H1 (cell line): ENCODE measurements around the gene ARHGAP23. TPM values are rescaled to one million over a fixed set of nuclear protein-coding genes. Genes with fewer than 3 reads are reported as not detected.

Experiments used
- CTCF ChIA-PET: fragments of 300-600 bp; sonication (Branson Sonifier 250); formaldehyde crosslinking; loops from one replicate; lab custom pipeline; 2021; ENCODE audit not compliant: partially characterized antibody; lab: Charles Lee
- POLR2A ChIA-PET: fragments of 300-600 bp; sonication (Branson Sonifier 250); formaldehyde crosslinking; loops from one replicate; lab custom pipeline; 2021; ENCODE audit warnings: inconsistent platforms; ENCODE audit not compliant: partially characterized antibody; lab: Charles Lee
- DNase-seq, 2 experiments: peaks; one replicate each; pipeline versions ENCODE4 v3.0.0 to v3.0.0-alpha.2; 2010 to 2022; ENCODE audit warnings: low spot score in 2 of 2, low read depth in 1 of 2, mixed read lengths in 1 of 2
- FAIRE-seq: peaks from 2 replicates; lab custom pipeline; 2011; peaks lifted over from hg19 to GRCh38; lab: Jason Lieb, UNC
- H2AFZ ChIP-seq: 2 replicates; pipeline ENCODE4 v1.8.1; 2012; ENCODE audit warnings: low read length, inconsistent platforms
- H2AK5ac ChIP-seq: 2 replicates; pipeline ENCODE4 v1.6.1; 2013; ENCODE audit warnings: low read depth, low read length
- H2BK120ac ChIP-seq: replicated peaks from 2 replicates; pipeline ENCODE3; 2013; ENCODE audit warnings: low read depth, low read length, inconsistent platforms
- H2BK12ac ChIP-seq: 2 replicates; pipeline ENCODE4 v1.6.1; 2013; ENCODE audit warnings: low read depth, low read length
- H2BK15ac ChIP-seq: 2 replicates; pipeline ENCODE4 v1.6.1; 2013; ENCODE audit warnings: low read length
- H2BK20ac ChIP-seq: 2 replicates; pipeline ENCODE4 v1.6.1; 2013; ENCODE audit warnings: low read length
- H2BK5ac ChIP-seq: 2 replicates; pipeline ENCODE4 v1.6.1; 2013; ENCODE audit warnings: low read depth, low read length
- H3K14ac ChIP-seq: 2 replicates; pipeline ENCODE4 v1.6.1; 2013; ENCODE audit warnings: inconsistent platforms; ENCODE audit not compliant: insufficient read length
- H3K18ac ChIP-seq: 2 replicates; pipeline ENCODE4 v1.6.1; 2013; ENCODE audit warnings: low read length; ENCODE audit errors: extremely low read depth
- H3K23ac ChIP-seq: 2 replicates; pipeline ENCODE4 v1.6.1; 2013; ENCODE audit warnings: inconsistent platforms; ENCODE audit not compliant: insufficient read length
- H3K23me2 ChIP-seq: 2 replicates; pipeline ENCODE4 v1.6.1; 2013; ENCODE audit warnings: low read depth, low read length
- H3K27ac ChIP-seq: 2 replicates; pipeline ENCODE4 v1.6.1; 2011; ENCODE audit warnings: low read depth, low read length, inconsistent platforms
- H3K27me3 ChIP-seq, 4 experiments: replicated peaks in 1 of 4; 1 replicate in 1 of 4; 2 replicates in 3 of 4; pipeline versions ENCODE4 v1.6.1 to v1.8.1; 2011 to 2013; ENCODE audit warnings: low read length in 3 of 4, mild to moderate bottlenecking in 3 of 4, inconsistent platforms in 2 of 4, mixed read lengths in 2 of 4, moderate library complexity in 1 of 4; ENCODE audit not compliant: control insufficient read depth in 3 of 4, insufficient read depth in 3 of 4; ENCODE audit errors: extremely low read depth in 1 of 4
- H3K36me3 ChIP-seq, 4 experiments: 2 replicates each; pipeline versions ENCODE4 v1.6.1 to v1.8.1; 2011 to 2013; ENCODE audit warnings: mild to moderate bottlenecking in 4 of 4, low read length in 3 of 4, moderate library complexity in 2 of 4, control low read depth in 1 of 4, inconsistent platforms in 1 of 4; ENCODE audit not compliant: insufficient read depth in 4 of 4, control insufficient read depth in 2 of 4
- H3K4ac ChIP-seq: replicated peaks from 2 replicates; pipeline ENCODE3; 2013; ENCODE audit warnings: low read length, low read depth, mixed read lengths, inconsistent platforms; ENCODE audit not compliant: insufficient read length
- H3K4me1 ChIP-seq, 4 experiments: replicated peaks in 1 of 4; 1 replicate in 1 of 4; 2 replicates in 3 of 4; pipeline versions ENCODE4 v1.6.1 to v1.8.1; 2011 to 2013; ENCODE audit warnings: low read length in 3 of 4, inconsistent platforms in 2 of 4, mixed read lengths in 1 of 4; ENCODE audit not compliant: insufficient read depth in 4 of 4, control insufficient read depth in 3 of 4
- H3K4me2 ChIP-seq, 2 experiments: 2 replicates each; pipeline versions ENCODE4 v1.6.1 to v1.8.1; 2011 to 2013; ENCODE audit warnings: low read depth in 2 of 2, low read length in 2 of 2, control low read depth in 1 of 2, inconsistent platforms in 1 of 2, mild to moderate bottlenecking in 1 of 2; ENCODE audit not compliant: insufficient read depth in 1 of 2
- H3K4me3 ChIP-seq, 4 experiments: fragments of 200-600, 300-600 bp in 1 of 4; sonication (generic), shearing (Covaris generic), sonication (Bioruptor Twin) in 1 of 4; 2 replicates each; pipeline versions ENCODE4 v1.5.1 to v1.8.1; 2011 to 2016; ENCODE audit warnings: low read length in 4 of 4, low read depth in 3 of 4, control low read depth in 2 of 4, inconsistent platforms in 2 of 4, mild to moderate bottlenecking in 2 of 4, mixed read lengths in 1 of 4, moderate library complexity in 1 of 4; ENCODE audit not compliant: insufficient read depth in 2 of 4; ENCODE audit errors: extremely low read depth in 1 of 4
- H3K56ac ChIP-seq: replicated peaks from 2 replicates; pipeline ENCODE3; 2013; ENCODE audit warnings: low read depth, mild to moderate bottlenecking, mixed read lengths, low read length, inconsistent platforms; ENCODE audit not compliant: insufficient read length
- H3K79me1 ChIP-seq: 2 replicates; pipeline ENCODE4 v1.6.1; 2013; ENCODE audit warnings: low read depth, low read length, control low read depth
- H3K79me2 ChIP-seq, 2 experiments: 2 replicates each; pipeline versions ENCODE4 v1.6.1 to v1.8.1; 2012 to 2013; ENCODE audit warnings: low read length in 2 of 2, mild to moderate bottlenecking in 2 of 2, inconsistent platforms in 1 of 2; ENCODE audit not compliant: insufficient read depth in 2 of 2, control insufficient read depth in 1 of 2
- H3K9ac ChIP-seq, 4 experiments: replicated peaks in 1 of 4; 1 replicate in 1 of 4; 2 replicates in 3 of 4; pipeline versions ENCODE4 v1.6.1 to v1.8.1; 2011 to 2013; ENCODE audit warnings: low read depth in 3 of 4, low read length in 3 of 4, control low read depth in 2 of 4, mild to moderate bottlenecking in 2 of 4, moderate library complexity in 2 of 4, inconsistent platforms in 1 of 4; ENCODE audit errors: extremely low read depth in 1 of 4
- H3K9me3 ChIP-seq, 2 experiments: 2 replicates each; pipeline versions ENCODE4 v1.6.1 to v1.8.1; 2012 to 2013; ENCODE audit warnings: mild to moderate bottlenecking in 2 of 2, moderate library complexity in 2 of 2, control low read depth in 1 of 2, inconsistent platforms in 1 of 2, low read depth in 1 of 2, low read length in 1 of 2, mixed read lengths in 1 of 2; ENCODE audit not compliant: insufficient read depth in 2 of 2
- H4K20me1 ChIP-seq, 2 experiments: replicated peaks in 1 of 2; 2 replicates each; pipeline versions ENCODE3 to v1.8.1; 2011 to 2013; ENCODE audit warnings: inconsistent platforms in 2 of 2, low read length in 2 of 2, mild to moderate bottlenecking in 1 of 2; ENCODE audit not compliant: insufficient read depth in 2 of 2, control insufficient read depth in 1 of 2
- H4K5ac ChIP-seq: 2 replicates; pipeline ENCODE4 v1.6.1; 2013; ENCODE audit warnings: low read length, low read depth, mixed read lengths, inconsistent platforms; ENCODE audit not compliant: insufficient read length
- H4K8ac ChIP-seq: 2 replicates; pipeline ENCODE4 v1.8.0; 2013; ENCODE audit warnings: mild to moderate bottlenecking, moderate library complexity, low read length, inconsistent platforms; ENCODE audit not compliant: insufficient read depth; ENCODE audit errors: extremely low read depth
- H4K91ac ChIP-seq: replicated peaks from 2 replicates; pipeline ENCODE3; 2013; ENCODE audit warnings: low read length, mixed read lengths, inconsistent platforms; ENCODE audit not compliant: insufficient read length
- ATF3 ChIP-seq: IDR thresholded peaks from 2 replicates; pipeline ENCODE4 v1.6.1; 2011; ENCODE audit warnings: low read depth, mild to moderate bottlenecking, low read length; ENCODE audit not compliant: insufficient read depth
- CBX8 ChIP-seq: fragments of 300-800, 300-1000 bp; sonication (generic); IDR thresholded peaks from 2 replicates; pipeline ENCODE4 v1.7.1; 2016; ENCODE audit warnings: low read depth, low read length, borderline replicate concordance
- CEBPB ChIP-seq: IDR thresholded peaks from 2 replicates; pipeline ENCODE4 v1.6.1; 2012; ENCODE audit warnings: low read depth, low read length
- E2F6 ChIP-seq: IDR thresholded peaks from 2 replicates; pipeline ENCODE4 v1.6.1; 2012; ENCODE audit warnings: inconsistent platforms
- GTF2F1 ChIP-seq: IDR thresholded peaks from 2 replicates; pipeline ENCODE4 v1.6.1; 2012; ENCODE audit warnings: low read depth, low read length, improper control_type of control experiment, borderline replicate concordance
- JUN ChIP-seq: IDR thresholded peaks from 2 replicates; pipeline ENCODE4 v1.6.1; 2011; ENCODE audit warnings: low read depth, mild to moderate bottlenecking, improper control_type of control experiment, low read length
- JUND ChIP-seq: IDR thresholded peaks from 2 replicates; pipeline ENCODE4 v1.6.1; 2011; ENCODE audit warnings: mild to moderate bottlenecking, improper control_type of control experiment, low read length
- SIRT6 ChIP-seq: IDR thresholded peaks from one replicate; pipeline ENCODE4 v1.7.1; 2012; ENCODE audit warnings: low read length, inconsistent platforms
- SIX5 ChIP-seq: IDR thresholded peaks from 2 replicates; pipeline ENCODE4 v1.6.1; 2011; ENCODE audit warnings: mild to moderate bottlenecking, low read depth, low read length
- SP2 ChIP-seq: IDR thresholded peaks from 2 replicates; pipeline ENCODE4 v1.6.1; 2012; ENCODE audit warnings: mild to moderate bottlenecking, low read length, inconsistent platforms
- TCF12 ChIP-seq: IDR thresholded peaks from 2 replicates; pipeline ENCODE4 v1.6.1; 2011; ENCODE audit warnings: low read depth, mild to moderate bottlenecking, low read length
- YY1 ChIP-seq: IDR thresholded peaks from 2 replicates; pipeline ENCODE4 v1.6.1; 2011; ENCODE audit warnings: low read depth, mild to moderate bottlenecking, low read length
- WGBS, 2 experiments: shearing (Covaris generic) in 1 of 2; methylation state at CpG; one replicate each; pipeline versions ENCODE4 v1.1.6 to v1.1.7; 2013 to 2015; ENCODE audit warnings: low lambda C conversion rate in 2 of 2, mixed read lengths in 2 of 2, inconsistent platforms in 1 of 2, low coverage in 1 of 2, missing lambda C conversion rate in 1 of 2; ENCODE audit not compliant: insufficient replicate concordance in 2 of 2, insufficient coverage in 1 of 2, insufficient read length in 1 of 2; ENCODE audit errors: extremely low coverage in 1 of 2, missing lambda C conversion rate in 1 of 2; 5-methylcytosine and 5-hydroxymethylcytosine counted together
- polyA plus RNA-seq, 7 experiments: library from polyadenylated mRNA; depleted of rRNA in 3 of 7; stranded (reverse) in 5 of 7; unstranded in 2 of 7; fragments of >200 nt in 5 of 7; fragments of 200-250 nt in 2 of 7; gene quantifications; 1 replicate in 5 of 7; 2 replicates in 1 of 7; 4 replicates in 1 of 7; pipeline versions ENCODE4 v1.2.1 to v1.2.3, GENCODE V29; 2011 to 2013; ENCODE audit warnings: missing spikeins in 2 of 7, mixed read lengths in 2 of 7
- total RNA-seq: library from RNA; stranded (reverse); fragmentation: NEBNext Ultra II Directional; extraction: Animal tissue kit (Norgen Biotek cat#: 25700); gene quantifications from 2 replicates; pipeline ENCODE4 v1.2.1, GENCODE V29; 2021

ARHGAP23 gene
- total and polyA plus RNA-seq, 2 of the 8 experiments (the other 6 are each of a cell fraction or from before 2014, with no cell fraction given): 16.3 to 107 TPM

GRCh38 chr17:38508570-38508950 is 80.3 kb downstream of the ARHGAP23 start:
- no peak overlapping the region for H4K5ac ChIP-seq
- H3K79me1 ChIP-seq: no peaks in the 10 kb centered on the region
- H3K9me3 ChIP-seq: no peaks in the 10 kb centered on the region
- H3K27me3 ChIP-seq: peaks cover 0 to 24% (median 11%) of the 10 kb centered on the region in 4 experiments; a peak in 4 of 7 replicates
- H2BK5ac ChIP-seq: peak overlapping the region; percentile 80
- no peak overlapping the region for H4K91ac ChIP-seq
- CTCF ChIA-PET: interaction anchor here (0.6 to 14.4 kb wide), 33 partner anchors 13 to 188 kb away, joined by 3 to 190 read pairs (median 5); partner anchors contain the start of gene EPOP
- H3K79me2 ChIP-seq: no peaks in the 10 kb centered on the region
- H3K9ac ChIP-seq: no peak overlapping the region; a peak in 1 of 7 replicates
- no peak overlapping the region; the same call in 1 of the 2 replicates for H3K18ac ChIP-seq
- H3K56ac ChIP-seq: no peak overlapping the region
- POLR2A ChIA-PET: interaction anchor here (0.9 to 2.4 kb wide), 14 partner anchors 8 to 292 kb away, joined by 3 to 6 read pairs (median 3); no protein-coding TSS in a partner anchor
- no peak for FAIRE-seq
- peaks cover 4 to 28% (median 21%) of the 10 kb centered on the region in 4 experiments for H3K4me1 ChIP-seq
- H2BK120ac ChIP-seq: no peak overlapping the region
- H3K4ac ChIP-seq: peak overlapping the region; percentile 12
- peak in 1 of 2 experiments; percentile 65 for DNase-seq
- peak overlapping the region; percentile 11; the same call in 1 of the 2 replicates for H3K27ac ChIP-seq
- peaks cover 0 to 5% (median 0%) of the 10 kb centered on the region in 4 experiments; a peak in 2 of 8 replicates for H3K36me3 ChIP-seq
- peak overlapping the region; percentile 52 to 95 for H3K4me2 ChIP-seq
- peak overlapping the region; percentile 50; the same call in 1 of the 2 replicates for H2BK12ac ChIP-seq
- no peak overlapping the region for H3K23ac ChIP-seq
- no peak overlapping the region for H2BK15ac ChIP-seq
- 55% methylated on average over 6 of the region's 6 CpGs; no CpG with 5 or more reads in 1 of the 2 experiments for WGBS, 2 experiments
- H3K23me2 ChIP-seq: peaks cover 19% of the 10 kb centered on the region
- H2AFZ ChIP-seq: no peak overlapping the region
- H2AK5ac ChIP-seq: peak overlapping the region; percentile 95; the same call in 1 of the 2 replicates
- no peak overlapping the region for H3K14ac ChIP-seq
- H2BK20ac ChIP-seq: no peak overlapping the region
- H4K20me1 ChIP-seq: peaks cover 0 to 3% of the 10 kb centered on the region in 2 experiments
- H3K4me3 ChIP-seq: peak overlapping the region in 1 of 4 experiments; percentile 45; a peak in 1 of 8 replicates
- H4K8ac ChIP-seq: no peak overlapping the region
- no peak for TF ChIP-seq SIRT6
- TF ChIP-seq E2F6: no peak
- no peak for TF ChIP-seq ATF3
- TF ChIP-seq SP2: no peak
- no peak for TF ChIP-seq CBX8
- no peak for TF ChIP-seq JUND
- TF ChIP-seq JUN: no peak
- no peak for TF ChIP-seq TCF12
- TF ChIP-seq CEBPB: no peak
- no peak for TF ChIP-seq SIX5
- TF ChIP-seq GTF2F1: no peak
- no peak for TF ChIP-seq YY1
